HCT116 (cell line): Measurements from ENCODE around the gene RAB34. TPM values are rescaled to one million over a fixed set of nuclear protein-coding genes. Genes with fewer than 3 reads are reported as not detected.

Experiments used
- ATAC-seq: fragments of 200-7000 bp; cut with Tn5 transposase; 2 replicates; pipeline ENCODE4 v1.9.1; 2020; ENCODE audit warnings: mild to moderate bottlenecking, moderate library complexity
- BruUV-seq: library from RNA; stranded (reverse); fragments of 400-500 nt; replicated peaks from 2 replicates; lab custom pipeline; 2021; lab: Mats Ljungman, UMichigan
- CTCF ChIA-PET: fragments of 300-600 bp; sonication (Branson Sonifier 250); formaldehyde crosslinking; loops from one replicate; lab custom pipeline; 2021; ENCODE audit warnings: antibody characterized with exemption; lab: Charles Lee
- POLR2A ChIA-PET: fragments of 300-600, 350-600 bp; sonication (Branson Sonifier 250); formaldehyde crosslinking; loops from one replicate; lab custom pipeline; 2021; ENCODE audit warnings: antibody characterized with exemption; lab: Charles Lee
- RAD21 ChIA-PET, 2 experiments: fragments of 300-600 bp; sonication (Branson Sonifier 250); formaldehyde crosslinking; loops; one replicate each; lab custom pipeline; 2023; ENCODE audit warnings: low total read pairs in 2 of 2; ENCODE audit not compliant: uncharacterized antibody in 2 of 2, unreplicated experiment in 2 of 2, low non-redundant PET in 1 of 2; lab: Charles Lee
- DNase-seq: peaks from one replicate; pipeline ENCODE4 v3.0.0-alpha.2; 2010; ENCODE audit warnings: low read depth, low spot score
- H2AFZ ChIP-seq: fragments of 200-600 bp; shearing (Covaris generic), sonication (generic); 2 replicates; pipeline ENCODE4 v1.6.1; 2017; ENCODE audit warnings: low read depth, mixed run types, mixed read lengths, antibody characterized with exemption, low read length; ENCODE audit not compliant: poor library complexity, severe bottlenecking
- H3K27ac ChIP-seq: 2 replicates; pipeline ENCODE4 v1.5.1; 2012; ENCODE audit warnings: low read depth, low read length
- H3K27me3 ChIP-seq: fragments of 200-600 bp; sonication (generic); 2 replicates; pipeline ENCODE4 v1.6.1; 2016; ENCODE audit warnings: mixed run types, low read length, mixed read lengths; ENCODE audit not compliant: insufficient read depth
- H3K36me3 ChIP-seq, 2 experiments: fragments of 200-500 bp in 1 of 2; fragments of 200-600 bp in 1 of 2; sonication (Bioruptor generic) in 1 of 2; sonication (generic) in 1 of 2; 2 replicates each; pipeline versions ENCODE4 v1.5.1 to v1.6.1; 2014 to 2016; ENCODE audit warnings: low read length in 2 of 2, inconsistent platforms in 1 of 2, mixed read lengths in 1 of 2, mixed run types in 1 of 2; ENCODE audit not compliant: insufficient read depth in 2 of 2, control insufficient read depth in 1 of 2
- H3K4me1 ChIP-seq, 2 experiments: fragments of 200-600 bp in 1 of 2; sonication (generic) in 1 of 2; 2 replicates each; pipeline versions ENCODE4 v1.5.1 to v1.6.1; 2012 to 2017; ENCODE audit warnings: low read length in 2 of 2, inconsistent platforms in 1 of 2, mild to moderate bottlenecking in 1 of 2, mixed read lengths in 1 of 2, mixed run types in 1 of 2, moderate library complexity in 1 of 2; ENCODE audit not compliant: insufficient read depth in 2 of 2, control insufficient read depth in 1 of 2
- H3K4me2 ChIP-seq: fragments of 200-600 bp; sonication (generic); 2 replicates; pipeline ENCODE4 v1.6.1; 2017; ENCODE audit warnings: mixed run types, low read length, mixed read lengths
- H3K4me3 ChIP-seq, 2 experiments: fragments of 200-600 bp in 1 of 2; sonication (generic) in 1 of 2; replicated peaks in 1 of 2; 2 replicates each; pipeline ENCODE4 v1.5.1; 2011 to 2016; ENCODE audit warnings: low read length in 2 of 2, control low read depth in 1 of 2, low read depth in 1 of 2, mild to moderate bottlenecking in 1 of 2, mixed read lengths in 1 of 2, mixed run types in 1 of 2
- H3K79me2 ChIP-seq: fragments of 200-600 bp; sonication (generic); 2 replicates; pipeline ENCODE4 v1.6.1; 2017; ENCODE audit warnings: mild to moderate bottlenecking, mixed run types, low read length, moderate library complexity, mixed read lengths; ENCODE audit not compliant: insufficient read depth
- H3K9ac ChIP-seq: fragments of 200-600 bp; sonication (generic); 2 replicates; pipeline ENCODE4 v1.6.1; 2016; ENCODE audit warnings: low read length, mixed read lengths
- H3K9me2 ChIP-seq: fragments of 200-600 bp; sonication (generic), shearing (Covaris generic); 2 replicates; pipeline ENCODE4 v1.6.1; 2017; ENCODE audit warnings: mixed run types, mild to moderate bottlenecking, moderate library complexity; ENCODE audit not compliant: insufficient read depth
- H3K9me3 ChIP-seq, 2 experiments: fragments of 200-500 bp in 1 of 2; fragments of 200-600 bp in 1 of 2; sonication (Bioruptor generic) in 1 of 2; sonication (generic) in 1 of 2; 2 replicates each; pipeline ENCODE4 v1.6.1; 2014 to 2017; ENCODE audit warnings: low read length in 2 of 2, mixed read lengths in 2 of 2, inconsistent platforms in 1 of 2, low read depth in 1 of 2, mild to moderate bottlenecking in 1 of 2, mixed run types in 1 of 2, moderate library complexity in 1 of 2; ENCODE audit not compliant: control insufficient read depth in 1 of 2, insufficient read depth in 1 of 2
- H4K20me1 ChIP-seq: fragments of 200-600 bp; sonication (generic), shearing (Covaris generic); 2 replicates; pipeline ENCODE4 v1.6.1; 2017; ENCODE audit warnings: mixed run types, mild to moderate bottlenecking, moderate library complexity; ENCODE audit not compliant: insufficient read depth
- CTCF ChIP-seq, 3 experiments: fragments of 200-600 bp in 1 of 3; sonication (generic) in 1 of 3; IDR thresholded peaks in 2 of 3; conservative IDR thresholded peaks in 1 of 3; 2 replicates each; pipeline ENCODE4 v1.5.1; 2012 to 2017; ENCODE audit warnings: low read depth in 2 of 3, low read length in 2 of 3, antibody characterized with exemption in 1 of 3, borderline replicate concordance in 1 of 3, control low read depth in 1 of 3, mild to moderate bottlenecking in 1 of 3, mixed read lengths in 1 of 3, mixed run types in 1 of 3, moderate library complexity in 1 of 3; ENCODE audit not compliant: insufficient read depth in 1 of 3
- SP1 ChIP-seq: IDR thresholded peaks from 2 replicates; pipeline ENCODE4 v1.6.1; 2012; ENCODE audit warnings: low read depth
- intact Hi-C: fragments of 100-400 bp; cut with micrococcal nuclease; formaldehyde crosslinking; loops from 2 replicates; pipeline ENCODE4 v1.10.0; 2022
- total RNA-seq: library from RNA; stranded (reverse); gene quantifications from one replicate; pipeline ENCODE4 v1.2.1, GENCODE V29; 2021; ENCODE audit not compliant: unreplicated experiment

The RAB34 gene
- total RNA-seq, 1 experiment from 2014 or later: 0.59 TPM

GRCh38 chr17:28760601-28761562, 43.2 kb upstream of the RAB34 start:
- Histone ChIP-seq H3K9me3 (no peaks in the 10 kb centered on the region), H2AFZ (no peak overlapping the region), H3K27me3 (no peaks in the 10 kb centered on the region)
- intact Hi-C loops: loop anchor here (5.0 to 10.0 kb wide), 2 partner anchors 141 to 354 kb away; partner anchors contain the start of gene DHRS13
- TF ChIP-seq CTCF (IDR thresholded peaks at IDR 0.05 in 2 of 3, conservative IDR thresholded peaks at IDR 0.05 in 1 of 3; ENCODE audit: borderline replicate concordance in 1 of 3, insufficient read depth in 1 of 3, low read depth in 2 of 3, low read length in 2 of 3) (no peak), SP1 (0 out of 2 replicates have a peak, but pooled peaks have one; percentile 14)
- TF ChIP-seq, all 23 proteins: peak for 1
- no peaks in the 10 kb centered on the region for H4K20me1 ChIP-seq
- DNase-seq: no peak
- H3K9me2 ChIP-seq: no peaks in the 10 kb centered on the region
- ATAC-seq: peak; percentile 41; the same call in 1 of the 2 replicates
- peaks cover 0 to 14% of the 10 kb centered on the region in 2 experiments; a peak in 3 of 4 replicates for H3K4me1 ChIP-seq
- no TSS peak for BruUV-seq
- H3K36me3 ChIP-seq: peaks cover 13 to 17% of the 10 kb centered on the region in 2 experiments; a peak in 3 of 4 replicates
- ChIA-PET POLR2A (interaction anchor here (1.0 to 1.4 kb wide), 2 partner anchors 34 to 41 kb away, joined by 3 to 4 read pairs; partner anchors contain the start of gene RPL23A), RAD21 (interaction anchor here in 1 of 2 experiments (1.1 kb wide), 2 partner anchors 34 kb away, joined by 3 to 6 read pairs; no protein-coding TSS in a partner anchor), CTCF (interaction anchor here (5.1 to 5.6 kb wide), 3 partner anchors 12 to 118 kb away, joined by 41 to 61 read pairs (median 57); partner anchors contain the start of gene TLCD1)
- no peak overlapping the region for H3K4me3 ChIP-seq
- H3K27ac ChIP-seq: no peak overlapping the region
- H3K4me2 ChIP-seq: 0 out of 2 replicates have a peak overlapping the region, but pooled peaks have one; percentile 6
- H3K9ac ChIP-seq: peak overlapping the region; percentile 4; the same call in 1 of the 2 replicates
- H3K79me2 ChIP-seq: peaks cover 8% of the 10 kb centered on the region; the same call in 1 of the 2 replicates
